Trophoblast cell (in vitro differentiated cells and primary cell): ENCODE measurements around the gene TSHZ1.

Source experiments
- DNase-seq, 2 donors: peaks; one replicate each; pipeline ENCODE4 v3.0.0-alpha.2; 2016
- H2AFZ ChIP-seq: 2 replicates; pipeline ENCODE4 v1.6.1; 2013; ENCODE audit warnings: low read length, moderate library complexity, mild to moderate bottlenecking; ENCODE audit not compliant: insufficient read depth, poor library complexity
- H2AK5ac ChIP-seq: 2 replicates; pipeline ENCODE4 v1.6.1; 2013; ENCODE audit warnings: mild to moderate bottlenecking, low read length
- H2BK120ac ChIP-seq: 2 replicates; pipeline ENCODE4 v1.6.1; 2013; ENCODE audit warnings: low read length, mild to moderate bottlenecking, moderate library complexity; ENCODE audit not compliant: insufficient read depth, poor library complexity
- H2BK12ac ChIP-seq: 2 replicates; pipeline ENCODE4 v1.6.1; 2013; ENCODE audit warnings: mild to moderate bottlenecking, low read length, moderate library complexity
- H2BK5ac ChIP-seq: 2 replicates; pipeline ENCODE4 v1.6.1; 2013; ENCODE audit warnings: low read length, low read depth, moderate library complexity, mild to moderate bottlenecking; ENCODE audit not compliant: poor library complexity
- H3K14ac ChIP-seq: 2 replicates; pipeline ENCODE4 v1.6.1; 2013; ENCODE audit warnings: mild to moderate bottlenecking, low read length
- H3K18ac ChIP-seq: 2 replicates; pipeline ENCODE4 v1.6.1; 2013; ENCODE audit warnings: mild to moderate bottlenecking, low read length
- H3K23ac ChIP-seq: 2 replicates; pipeline ENCODE4 v1.6.1; 2013; ENCODE audit warnings: low read length
- H3K27ac ChIP-seq: 2 replicates; pipeline ENCODE4 v1.5.1; 2013; ENCODE audit warnings: low read depth, mild to moderate bottlenecking, inconsistent platforms, low read length, moderate library complexity
- H3K27me3 ChIP-seq: 2 replicates; pipeline ENCODE4 v1.6.1; 2013; ENCODE audit warnings: inconsistent platforms, mild to moderate bottlenecking, low read length, moderate library complexity; ENCODE audit not compliant: insufficient read depth
- H3K36me3 ChIP-seq, 2 experiments: 1 replicate in 1 of 2; 2 replicates in 1 of 2; pipeline ENCODE4 v1.6.1; 2013; ENCODE audit warnings: low read length in 2 of 2, mild to moderate bottlenecking in 2 of 2, moderate library complexity in 1 of 2; ENCODE audit not compliant: insufficient read depth in 2 of 2, control insufficient read depth in 1 of 2
- H3K4ac ChIP-seq: 2 replicates; pipeline ENCODE4 v1.6.1; 2013; ENCODE audit warnings: low read depth, mild to moderate bottlenecking, low read length, moderate library complexity
- H3K4me1 ChIP-seq, 2 experiments: 1 replicate in 1 of 2; 2 replicates in 1 of 2; pipeline ENCODE4 v1.6.1; 2013; ENCODE audit warnings: low read length in 2 of 2, mild to moderate bottlenecking in 2 of 2, moderate library complexity in 1 of 2; ENCODE audit not compliant: insufficient read depth in 2 of 2, control insufficient read depth in 1 of 2
- H3K4me2 ChIP-seq: 2 replicates; pipeline ENCODE4 v1.6.1; 2013; ENCODE audit warnings: inconsistent platforms, mild to moderate bottlenecking, low read length, moderate library complexity
- H3K4me3 ChIP-seq: 2 replicates; pipeline ENCODE4 v1.5.1; 2013; ENCODE audit warnings: mild to moderate bottlenecking, low read depth, low read length, inconsistent platforms
- H3K79me1 ChIP-seq: one replicate; pipeline ENCODE4 v1.6.1; 2013; ENCODE audit warnings: low read length
- H3K79me2 ChIP-seq: 2 replicates; pipeline ENCODE4 v1.6.1; 2013; ENCODE audit warnings: low read length, mild to moderate bottlenecking; ENCODE audit not compliant: control insufficient read depth, insufficient read depth, poor library complexity
- H3K9ac ChIP-seq: 2 replicates; pipeline ENCODE4 v1.6.1; 2013; ENCODE audit warnings: mild to moderate bottlenecking, low read length
- H3K9me3 ChIP-seq: 2 replicates; pipeline ENCODE4 v1.6.1; 2013; ENCODE audit warnings: low read depth, mild to moderate bottlenecking, control low read depth, inconsistent platforms, low read length; ENCODE audit not compliant: insufficient read depth
- H4K12ac ChIP-seq: 2 replicates; pipeline ENCODE4 v1.6.1; 2013; ENCODE audit warnings: low read depth, mild to moderate bottlenecking, low read length, moderate library complexity
- H4K8ac ChIP-seq: 2 replicates; pipeline ENCODE4 v1.6.1; 2013; ENCODE audit warnings: low read depth, mild to moderate bottlenecking, low read length, moderate library complexity
- H4K91ac ChIP-seq: one replicate; pipeline ENCODE4 v1.6.1; 2013; ENCODE audit warnings: low read depth, mild to moderate bottlenecking, low read length, moderate library complexity
- WGBS: extraction: QIAGEN DNeasy Blood & Tissue Kit; methylation state at CpG from one replicate; pipeline ENCODE4 v1.1.7; 2013; ENCODE audit warnings: missing lambda C conversion rate; ENCODE audit not compliant: insufficient read length, insufficient coverage; ENCODE audit errors: extremely low coverage; 5-methylcytosine and 5-hydroxymethylcytosine counted together

Gene TSHZ1

GRCh38 chr18:75211953-75212750 is 1.6 kb downstream of the TSHZ1 start:
- H3K14ac ChIP-seq: peak overlapping the region; percentile 48
- H3K4me3 ChIP-seq: peak overlapping the region; percentile 77
- no peak overlapping the region for H3K4ac ChIP-seq
- H4K8ac ChIP-seq: no peak overlapping the region
- peak overlapping the region; percentile 78 for H3K4me2 ChIP-seq
- peak in 1 of 2 donors; percentile 21 for DNase-seq
- peaks cover 8% of the 10 kb centered on the region for H3K79me1 ChIP-seq
- H3K27ac ChIP-seq: no peak overlapping the region
- peaks cover 5 to 10% of the 10 kb centered on the region in 2 experiments for H3K4me1 ChIP-seq
- no peak overlapping the region for H3K9ac ChIP-seq
- peak overlapping the region; percentile 17 for H2BK120ac ChIP-seq
- no peak overlapping the region for H4K91ac ChIP-seq
- peak overlapping the region; percentile 79 for H2AFZ ChIP-seq
- peak overlapping the region; percentile 67 for H3K18ac ChIP-seq
- H3K36me3 ChIP-seq: no peaks in the 10 kb centered on the region
- H4K12ac ChIP-seq: no peak overlapping the region
- H2BK5ac ChIP-seq: no peak overlapping the region
- H2AK5ac ChIP-seq: no peak overlapping the region
- H3K79me2 ChIP-seq: peaks cover 5% of the 10 kb centered on the region
- WGBS: no CpG with 5 or more reads among the region's 38 CpGs
- peaks cover 24% of the 10 kb centered on the region for H3K27me3 ChIP-seq
- H3K23ac ChIP-seq: no peak overlapping the region
- H3K9me3 ChIP-seq: peaks cover 4% of the 10 kb centered on the region
- H2BK12ac ChIP-seq: no peak overlapping the region

GRCh38 chr18:75212751-75213090 is 2.1 kb downstream of the TSHZ1 start:
- Histone ChIP-seq H2AK5ac (no peak overlapping the region), H3K9me3 (peaks cover 4% of the 10 kb centered on the region), H3K4ac (no peak overlapping the region), H3K4me3 (no peak overlapping the region), H3K27me3 (peaks cover 19% of the 10 kb centered on the region), H3K9ac (no peak overlapping the region), H3K14ac (no peak overlapping the region), H4K8ac (no peak overlapping the region), H3K18ac (no peak overlapping the region), H2BK12ac (no peak overlapping the region), H3K4me1 (peaks cover 5 to 10% of the 10 kb centered on the region in 2 experiments), H3K36me3 (no peaks in the 10 kb centered on the region), H2AFZ (no peak overlapping the region), H2BK120ac (no peak overlapping the region), H3K23ac (no peak overlapping the region), H4K91ac (no peak overlapping the region), H2BK5ac (no peak overlapping the region), H3K79me2 (peaks cover 5% of the 10 kb centered on the region), H3K4me2 (peak overlapping the region; percentile 78), H3K79me1 (peaks cover 8% of the 10 kb centered on the region), H3K27ac (no peak overlapping the region), H4K12ac (no peak overlapping the region)
- DNase-seq: no peak
- WGBS: no CpG with 5 or more reads among the region's 5 CpGs

GRCh38 chr18:75213611-75214331 is 3.2 kb downstream of the TSHZ1 start:
- no peak overlapping the region for H2AFZ ChIP-seq
- DNase-seq: no peak
- H3K14ac ChIP-seq: no peak overlapping the region
- H3K18ac ChIP-seq: no peak overlapping the region
- no peak overlapping the region for H4K91ac ChIP-seq
- no peak overlapping the region for H3K23ac ChIP-seq
- H3K4ac ChIP-seq: no peak overlapping the region
- H3K79me2 ChIP-seq: peaks cover 4% of the 10 kb centered on the region
- H2BK12ac ChIP-seq: no peak overlapping the region
- no peak overlapping the region for H3K27ac ChIP-seq
- no peak overlapping the region for H2BK120ac ChIP-seq
- peaks cover 9% of the 10 kb centered on the region for H3K27me3 ChIP-seq
- peaks cover 0 to 4% of the 10 kb centered on the region in 2 experiments for H3K4me1 ChIP-seq
- no peak overlapping the region for H4K12ac ChIP-seq
- H4K8ac ChIP-seq: no peak overlapping the region
- WGBS: no CpG with 5 or more reads among the region's 5 CpGs
- no peak overlapping the region for H2AK5ac ChIP-seq
- no peak overlapping the region for H2BK5ac ChIP-seq
- peaks cover 6% of the 10 kb centered on the region for H3K79me1 ChIP-seq
- no peaks in the 10 kb centered on the region for H3K9me3 ChIP-seq
- no peak overlapping the region for H3K4me2 ChIP-seq
- no peak overlapping the region for H3K9ac ChIP-seq
- no peaks in the 10 kb centered on the region for H3K36me3 ChIP-seq
- no peak overlapping the region for H3K4me3 ChIP-seq

GRCh38 chr18:75214332-75214690 is 3.7 kb downstream of the TSHZ1 start:
- Histone ChIP-seq H3K9me3 (no peaks in the 10 kb centered on the region), H3K4me1 (peaks cover 0 to 4% of the 10 kb centered on the region in 2 experiments), H2AFZ (no peak overlapping the region), H3K4me2 (no peak overlapping the region), H2BK12ac (no peak overlapping the region), H3K9ac (no peak overlapping the region), H3K23ac (no peak overlapping the region), H3K27ac (no peak overlapping the region), H3K36me3 (no peaks in the 10 kb centered on the region), H3K4ac (no peak overlapping the region), H2BK5ac (no peak overlapping the region), H4K12ac (no peak overlapping the region), H3K27me3 (peaks cover 9% of the 10 kb centered on the region), H3K79me1 (peaks cover 5% of the 10 kb centered on the region), H3K79me2 (peaks cover 2% of the 10 kb centered on the region), H4K91ac (no peak overlapping the region), H3K18ac (no peak overlapping the region), H2BK120ac (no peak overlapping the region), H2AK5ac (no peak overlapping the region), H3K4me3 (no peak overlapping the region), H4K8ac (no peak overlapping the region), H3K14ac (no peak overlapping the region)
- WGBS: no CpG with 5 or more reads among the region's 5 CpGs
- DNase-seq: no peak
